GM12878 (cell line): ENCODE measurements around the gene SMIM34. TPM values are rescaled to one million over a fixed set of nuclear protein-coding genes. Genes with fewer than 3 reads are reported as not detected.
"Not testable (repeated sequence)": the region's sequence is repeated elsewhere in the genome, so short reads cannot be mapped to it uniquely, and the experiment has no call there.

ENCODE experiments used
- ATAC-seq: fragments of 200-7000 bp; cut with Tn5 transposase; 3 replicates; pipeline ENCODE4 v1.9.1; 2020; ENCODE audit warnings: mild to moderate bottlenecking, moderate library complexity
- BruUV-seq: library from RNA; stranded (reverse); fragments of 400-500 nt; replicated peaks from 2 replicates; lab custom pipeline; 2021; lab: Mats Ljungman, UMichigan
- CTCF ChIA-PET: fragments of 300-600 bp; sonication (Branson Sonifier 250); formaldehyde crosslinking; extraction: SDS; loops from one replicate; lab custom pipeline; 2021; ENCODE audit warnings: inconsistent platforms; lab: Yijun Ruan, JAX
- POLR2A ChIA-PET: fragments of 350-600 bp; formaldehyde crosslinking; extraction: SDS; loops from one replicate; lab custom pipeline; 2021; ENCODE audit warnings: inconsistent platforms; lab: Charles Lee
- RAD21 ChIA-PET: fragments of 300-600 bp; sonication (Branson Sonifier 250); formaldehyde crosslinking; loops from one replicate; lab custom pipeline; 2023; ENCODE audit warnings: antibody characterized with exemption; ENCODE audit not compliant: unreplicated experiment; lab: Charles Lee
- SMC1A ChIA-PET: fragments of 300-600 bp; sonication (Branson Sonifier 250); formaldehyde crosslinking; loops from one replicate; lab custom pipeline; 2023; ENCODE audit not compliant: unreplicated experiment, uncharacterized antibody; lab: Charles Lee
- DNase-seq: peaks from one replicate; pipeline ENCODE4 v3.0.0-alpha.2; 2011; ENCODE audit warnings: low read depth, low spot score
- FAIRE-seq: peaks from 3 replicates; lab custom pipeline; 2011; peaks lifted over from hg19 to GRCh38; lab: Jason Lieb, UNC
- H2AFZ ChIP-seq: 2 replicates; pipeline ENCODE4 v1.6.0; 2011; ENCODE audit warnings: low read depth, low read length, control low read depth; ENCODE audit not compliant: control insufficient read depth
- H3K27ac ChIP-seq: 2 replicates; pipeline ENCODE4 v1.5.1; 2011; ENCODE audit warnings: control low read depth; ENCODE audit not compliant: control insufficient read depth, insufficient read depth
- H3K27me3 ChIP-seq, 2 experiments: replicated peaks in 1 of 2; 2 replicates each; pipeline versions ENCODE4 v1.6.0 to v1.6.1; 2011; ENCODE audit warnings: low read length in 1 of 2; ENCODE audit not compliant: control insufficient read depth in 2 of 2, insufficient read depth in 2 of 2
- H3K36me3 ChIP-seq, 2 experiments: 2 replicates each; pipeline ENCODE4 v1.5.1; 2011; ENCODE audit warnings: low read length in 1 of 2; ENCODE audit not compliant: control insufficient read depth in 2 of 2, insufficient read depth in 2 of 2
- H3K4me1 ChIP-seq: 2 replicates; pipeline ENCODE4 v1.6.1; 2011; ENCODE audit warnings: mild to moderate bottlenecking, low read length, moderate library complexity, mixed read lengths; ENCODE audit not compliant: control insufficient read depth, insufficient read depth
- H3K4me2 ChIP-seq: 2 replicates; pipeline ENCODE4 v1.6.0; 2011; ENCODE audit warnings: control low read depth; ENCODE audit not compliant: control insufficient read depth, insufficient read depth
- H3K4me3 ChIP-seq: fragments of 200-600 bp; sonication (generic); 2 replicates; pipeline ENCODE4 v1.5.1; 2016
- H3K79me2 ChIP-seq: 2 replicates; pipeline ENCODE4 v1.6.0; 2011; ENCODE audit warnings: low read length; ENCODE audit not compliant: control insufficient read depth, insufficient read depth
- H3K9ac ChIP-seq: 2 replicates; pipeline ENCODE4 v1.8.0; 2011; ENCODE audit warnings: low read length, control low read depth, mixed read lengths; ENCODE audit not compliant: control insufficient read depth, insufficient read depth
- H3K9me3 ChIP-seq: replicated peaks from 3 replicates; pipeline ENCODE4 v1.5.1; 2011; ENCODE audit warnings: mild to moderate bottlenecking, low read length; ENCODE audit not compliant: control insufficient read depth, insufficient read depth
- H4K20me1 ChIP-seq: 2 replicates; pipeline ENCODE4 v1.6.0; 2011; ENCODE audit not compliant: control insufficient read depth, insufficient read depth
- WGBS: methylation state at CpG from one replicate; pipeline ENCODE4 v1.1.6; 2016; ENCODE audit warnings: low lambda C conversion rate; ENCODE audit not compliant: insufficient replicate concordance, insufficient coverage; ENCODE audit errors: missing lambda C conversion rate; 5-methylcytosine and 5-hydroxymethylcytosine counted together
- in situ Hi-C: fragments of 300-500 bp; cut with MboI; formaldehyde crosslinking; loops from 9 replicates; pipeline ENCODE4 v1.14.3; 2018; ENCODE audit warnings: mixed read lengths
- intact Hi-C: fragments of 100-400 bp; cut with micrococcal nuclease; formaldehyde crosslinking; loops from one replicate; pipeline ENCODE4 v1.14.2; 2022; ENCODE audit not compliant: unreplicated experiment
- polyA plus RNA-seq, 11 experiments: library from polyadenylated mRNA; depleted of rRNA in 4 of 11; unstranded in 6 of 11; stranded (reverse) in 5 of 11; fragments of >200 nt; fragmentation: Nextera tagmentation in 4 of 11; fragmentation: Illumina TruSeq in 1 of 11; extraction: Ambion mirVana in 4 of 11; extraction: Trizol in 1 of 11; gene quantifications; 1 replicate in 1 of 11; 2 replicates in 10 of 11; pipeline versions ENCODE4 v1.2.1 to v1.2.3, GENCODE V29; 2011 to 2016; ENCODE audit warnings: inconsistent platforms in 2 of 11, missing spikeins in 2 of 11, low read depth in 1 of 11
- total RNA-seq, 4 experiments: library from RNA; depleted of rRNA in 3 of 4; stranded (reverse); fragments of >200 nt in 3 of 4; fragmentation: Illumina TruSeq in 1 of 4; extraction: Trizol in 1 of 4; gene quantifications; 2 replicates each; pipeline versions ENCODE4 v1.2.1 to v1.2.3, GENCODE V29; 2013 to 2021

The SMIM34 gene
- total and polyA plus RNA-seq, 10 of the 15 experiments (the other 5 are each of a cell fraction or from before 2014, with no cell fraction given), result not detected

DNA sequence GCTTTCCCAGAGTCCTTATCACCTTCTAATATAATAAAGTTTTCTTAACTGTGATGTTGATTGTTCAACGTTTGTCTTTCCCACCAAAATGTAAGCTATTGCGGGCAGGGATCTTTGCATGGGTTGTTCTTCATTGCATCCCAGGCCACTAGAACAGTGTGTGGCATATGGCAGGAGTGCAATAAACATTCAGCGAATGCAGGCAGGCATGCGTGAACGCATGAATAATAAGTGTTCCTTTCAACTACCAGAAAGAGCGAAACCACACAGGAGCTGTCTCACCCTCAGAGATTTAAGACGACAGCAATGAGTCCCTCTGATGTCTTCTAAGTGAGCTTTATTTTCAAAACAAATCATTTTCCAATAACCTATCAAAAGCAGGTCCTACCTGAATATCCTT is 34.5 kb upstream of the SMIM34 start:
- CTCF ChIA-PET, H4K20me1 ChIP-seq, H3K9me3 ChIP-seq, FAIRE-seq, H3K9ac ChIP-seq, RAD21 ChIA-PET, BruUV-seq, H3K4me1 ChIP-seq, DNase-seq, H3K36me3 ChIP-seq, SMC1A ChIA-PET, intact Hi-C loops, H3K79me2 ChIP-seq, in situ Hi-C loops, ATAC-seq, POLR2A ChIA-PET, H3K27ac ChIP-seq, H3K4me2 ChIP-seq, H2AFZ ChIP-seq, H3K27me3 ChIP-seq, H3K4me3 ChIP-seq: not testable (repeated sequence)
- WGBS, result no CpG with 5 or more reads among the region's 7 CpGs

DNA sequence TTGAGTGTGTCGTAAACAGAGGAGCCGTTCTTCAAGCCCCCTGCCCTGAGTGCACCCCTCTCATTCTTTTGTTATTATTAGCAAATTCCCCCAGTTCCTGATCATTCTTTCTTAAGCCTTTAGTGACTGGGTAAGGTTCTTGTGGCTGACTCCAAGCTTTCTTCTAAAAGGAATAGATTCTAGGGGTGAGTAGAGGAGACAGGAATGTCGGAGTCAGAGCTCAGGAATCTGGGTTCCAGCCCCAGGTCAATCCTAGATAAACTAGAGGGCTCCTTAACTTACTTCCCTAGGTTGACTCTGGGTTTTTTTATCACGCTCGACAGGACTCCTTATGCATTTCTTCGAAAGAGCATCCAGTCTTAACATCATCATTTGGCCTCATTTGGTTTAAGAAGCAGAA is 32.4 kb upstream of the SMIM34 start:
- H3K36me3 ChIP-seq, FAIRE-seq, H3K9me3 ChIP-seq, H3K9ac ChIP-seq, intact Hi-C loops, DNase-seq, H2AFZ ChIP-seq, H3K27ac ChIP-seq, CTCF ChIA-PET, POLR2A ChIA-PET, H3K79me2 ChIP-seq, H3K4me1 ChIP-seq, H4K20me1 ChIP-seq, H3K27me3 ChIP-seq, in situ Hi-C loops, SMC1A ChIA-PET, RAD21 ChIA-PET, H3K4me2 ChIP-seq, H3K4me3 ChIP-seq, BruUV-seq, ATAC-seq: not testable (repeated sequence)
- no CpG with 5 or more reads among the region's 6 CpGs for WGBS

DNA sequence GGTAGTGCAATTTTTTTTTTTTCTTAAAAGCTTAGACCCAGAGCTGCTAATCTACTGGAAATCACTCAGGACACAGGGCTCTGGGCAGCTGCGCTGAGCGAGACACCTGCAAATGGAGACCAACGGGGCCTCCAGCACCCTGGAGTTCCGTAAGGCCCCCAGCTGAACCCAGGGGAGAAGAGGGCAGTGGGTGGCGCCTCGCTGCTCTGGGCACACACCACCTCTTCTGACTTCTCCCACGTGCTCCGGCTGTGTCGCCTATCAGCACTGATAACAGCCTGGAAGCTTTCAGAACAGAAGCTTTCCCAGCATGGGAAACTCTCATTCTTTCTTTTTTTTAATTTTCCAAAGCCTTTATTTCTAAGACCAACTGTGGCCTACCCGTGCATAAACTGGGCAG is 31.9 kb upstream of the SMIM34 start:
- H3K27me3 ChIP-seq, H3K9me3 ChIP-seq, H3K79me2 ChIP-seq, H4K20me1 ChIP-seq, ATAC-seq, H3K4me2 ChIP-seq, RAD21 ChIA-PET, BruUV-seq, H3K4me1 ChIP-seq, H2AFZ ChIP-seq, in situ Hi-C loops, H3K9ac ChIP-seq, SMC1A ChIA-PET, DNase-seq, FAIRE-seq, H3K4me3 ChIP-seq, intact Hi-C loops, H3K27ac ChIP-seq, CTCF ChIA-PET, H3K36me3 ChIP-seq, POLR2A ChIA-PET: not testable (repeated sequence)
- no CpG with 5 or more reads among the region's 10 CpGs for WGBS

DNA sequence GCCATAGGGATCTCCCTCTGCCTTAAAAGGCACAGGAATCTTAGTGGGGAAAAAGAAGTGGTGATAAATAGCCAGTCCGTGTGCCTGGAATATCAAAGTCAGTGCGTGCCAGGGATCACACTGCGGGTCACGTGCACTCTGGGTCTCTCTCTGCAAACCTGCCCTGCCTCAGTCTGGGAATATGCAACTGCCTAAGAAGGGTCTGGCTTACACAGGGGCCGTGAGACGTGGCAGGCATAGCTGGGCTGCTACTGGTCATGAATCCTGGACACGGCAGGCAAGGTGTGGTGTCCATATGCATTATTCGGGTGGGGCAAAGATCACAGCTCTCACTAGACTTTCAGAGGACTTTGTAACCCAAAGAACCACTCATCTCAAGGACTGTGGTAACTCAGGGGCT is 23.3 kb upstream of the SMIM34 start:
- intact Hi-C loops, BruUV-seq, H4K20me1 ChIP-seq, H3K27ac ChIP-seq, FAIRE-seq, H3K9me3 ChIP-seq, DNase-seq, SMC1A ChIA-PET, RAD21 ChIA-PET, H3K4me1 ChIP-seq, ATAC-seq, H3K4me3 ChIP-seq, H3K9ac ChIP-seq, CTCF ChIA-PET, H3K79me2 ChIP-seq, H2AFZ ChIP-seq, POLR2A ChIA-PET, H3K27me3 ChIP-seq, in situ Hi-C loops, H3K4me2 ChIP-seq, H3K36me3 ChIP-seq: not testable (repeated sequence)
- WGBS, result no CpG with 5 or more reads among the region's 8 CpGs
